GM19035 (cell line): ENCODE data around the gene PSMB5.

Experiments
- ATAC-seq: cut with Tn5 transposase; IDR thresholded peaks from one replicate; pipeline ENCODE4 v1.9.1; 2021; ENCODE audit not compliant: unreplicated experiment

Gene PSMB5

GRCh38 chr14:22995889-22996625 is 38.6 kb downstream of the PSMB5 start:
- ATAC-seq = no peak

- no peak for ATAC-seq
Observed at GRCh38 chr14:22994762-22995275, 39.9 kb downstream of the PSMB5 start.

- no peak for ATAC-seq
Observed at GRCh38 chr14:22993517-22993916, 41.2 kb downstream of the PSMB5 start.

GRCh38 chr14:22991852-22992251 is 42.8 kb downstream of the PSMB5 start:
- no peak for ATAC-seq

DNA sequence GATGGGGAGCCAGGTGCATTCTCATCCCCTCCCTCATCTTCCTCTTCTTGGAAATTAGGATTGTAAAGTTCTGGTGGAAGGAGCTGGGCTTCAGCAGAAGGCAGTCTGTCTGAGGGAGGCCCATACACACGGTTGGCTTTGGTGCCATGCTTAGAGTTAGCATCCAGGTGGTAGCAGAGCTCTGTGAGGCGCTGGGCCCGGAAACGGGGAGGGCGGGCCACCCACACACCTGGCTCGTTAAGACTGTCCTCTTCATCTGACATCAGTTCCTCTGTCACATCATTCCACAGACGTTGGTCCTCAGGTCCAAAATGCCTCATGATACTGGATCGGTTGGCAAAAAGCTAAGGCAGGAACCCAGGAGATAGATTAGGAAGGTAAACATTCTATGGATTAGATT is 47.4 kb downstream of the PSMB5 start:
- no peak for ATAC-seq

DNA sequence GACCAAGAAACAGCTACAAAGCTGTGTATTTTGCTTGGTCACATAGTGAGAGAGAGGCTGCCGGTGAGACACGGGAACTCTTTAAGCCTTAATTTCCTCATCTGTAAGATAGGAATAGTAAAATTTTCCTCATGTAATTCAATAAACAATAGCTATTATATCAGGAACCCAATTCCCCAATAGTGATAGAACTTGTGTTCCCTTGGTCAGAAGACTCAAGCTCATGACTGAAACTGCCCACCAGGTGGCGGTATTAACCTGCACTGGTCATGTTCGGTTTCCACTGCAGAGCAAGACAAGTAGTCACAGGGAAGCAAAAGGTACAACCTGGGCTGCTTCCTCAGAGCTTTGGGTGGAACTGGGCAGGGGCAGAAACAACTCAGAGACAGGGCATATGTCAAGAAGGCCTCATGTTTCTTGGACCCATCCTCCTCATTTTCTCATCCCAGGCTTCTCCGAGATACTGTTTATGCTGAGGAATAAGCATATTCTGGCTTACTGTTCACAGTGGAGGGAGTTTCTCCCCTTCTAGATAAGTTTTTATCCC is 48.1 kb downstream of the PSMB5 start:
- ATAC-seq = no peak

- no peak for ATAC-seq
Observed at GRCh38 chr14:22985894-22986507, 48.7 kb downstream of the PSMB5 start.

DNA sequence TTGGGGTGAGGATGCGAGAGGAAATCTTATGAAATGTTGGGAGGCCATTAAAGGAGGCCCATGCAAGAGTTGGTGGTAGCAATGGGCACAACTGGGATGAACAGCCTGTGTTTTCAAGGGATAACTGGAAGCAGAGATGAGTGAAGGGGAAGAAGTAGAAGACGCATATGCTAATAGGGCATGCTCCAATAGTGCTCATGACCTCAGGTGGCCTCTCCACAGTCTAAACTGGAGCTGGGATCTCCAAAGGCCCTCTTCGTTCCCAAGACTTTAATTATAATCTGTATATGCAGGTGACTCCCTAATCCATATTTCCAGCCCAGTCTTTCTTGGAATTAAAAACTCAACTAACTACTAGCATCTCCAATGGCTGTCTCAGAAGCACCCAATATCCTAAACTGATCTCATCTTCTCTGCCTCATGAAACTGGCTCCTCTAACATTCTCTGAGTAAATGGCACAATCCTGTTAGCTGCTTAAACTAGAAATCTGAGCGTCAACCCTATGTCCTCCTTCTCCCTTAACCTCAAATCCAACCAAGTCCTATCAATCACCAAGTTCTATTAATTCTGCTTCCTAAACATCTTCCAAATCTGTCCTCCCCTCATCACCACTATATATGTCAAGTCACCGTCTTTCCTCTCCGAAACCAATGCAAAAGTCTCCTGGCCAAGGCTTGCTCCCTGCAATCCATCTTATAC is 49.6 kb downstream of the PSMB5 start:
- ATAC-seq = no peak

GRCh38 chr14:22982477-22983245 is 52.0 kb downstream of the PSMB5 start, which contains the start of gene AJUBA:
Gene AJUBA, minus strand, starts transcription at chr14:22982551. Its CDS starts 285 bp downstream, at chr14:22982266.
- no peak for ATAC-seq

DNA sequence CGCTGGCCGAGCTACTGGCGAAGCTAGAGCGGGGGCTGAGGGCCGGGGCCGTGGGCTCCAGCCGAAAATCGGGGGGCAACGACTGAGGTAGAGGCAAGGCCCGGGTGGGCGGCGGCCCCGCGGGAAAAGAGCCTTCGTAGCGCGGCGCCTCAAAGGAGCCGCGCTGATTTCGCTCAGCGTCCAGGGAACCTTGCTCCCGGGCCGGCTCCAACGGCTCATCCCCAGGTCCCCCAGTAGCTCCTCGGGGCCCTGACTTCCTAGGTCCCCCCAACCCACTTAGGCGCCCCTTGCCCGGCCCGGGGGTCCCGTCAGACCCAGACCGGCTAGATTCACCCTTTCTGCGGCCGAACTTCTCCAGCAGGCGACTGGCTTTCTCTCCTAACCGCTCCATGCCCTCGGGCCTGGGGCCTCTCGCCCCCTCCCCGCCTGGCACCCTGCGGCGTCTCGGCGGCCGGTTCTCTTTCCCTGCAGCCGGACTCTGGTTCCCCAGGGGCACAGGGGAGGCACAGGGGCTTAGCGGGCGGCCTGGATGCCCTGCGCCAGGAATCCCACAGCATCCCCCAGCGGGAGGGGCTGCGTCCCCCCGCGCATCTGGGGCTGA is 52.7 kb downstream of the PSMB5 start:
- ATAC-seq = no peak

GRCh38 chr14:22981090-22981875 is 53.4 kb downstream of the PSMB5 start:
- ATAC-seq = no peak

DNA sequence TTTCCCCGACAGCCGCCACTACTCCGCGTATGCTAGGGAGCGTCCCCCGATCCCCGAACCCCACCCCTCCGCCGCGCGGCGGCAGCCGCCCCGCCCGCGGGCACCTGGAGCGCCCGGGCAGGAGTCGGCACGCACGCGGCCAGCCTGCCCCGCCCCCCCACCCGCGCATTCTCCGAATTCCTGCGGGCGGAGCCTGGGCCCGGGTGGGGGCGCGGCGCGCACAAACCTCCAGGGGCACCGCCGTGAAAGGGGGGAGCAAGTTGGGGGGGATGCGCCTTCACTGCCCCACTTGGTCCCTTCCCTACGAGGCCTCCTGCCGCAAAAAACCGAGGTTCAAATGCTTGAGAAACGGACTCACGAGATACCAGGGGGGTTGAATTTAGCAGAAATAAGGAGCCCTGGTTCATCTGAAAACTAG is 54.0 kb downstream of the PSMB5 start:
- ATAC-seq = no peak

DNA sequence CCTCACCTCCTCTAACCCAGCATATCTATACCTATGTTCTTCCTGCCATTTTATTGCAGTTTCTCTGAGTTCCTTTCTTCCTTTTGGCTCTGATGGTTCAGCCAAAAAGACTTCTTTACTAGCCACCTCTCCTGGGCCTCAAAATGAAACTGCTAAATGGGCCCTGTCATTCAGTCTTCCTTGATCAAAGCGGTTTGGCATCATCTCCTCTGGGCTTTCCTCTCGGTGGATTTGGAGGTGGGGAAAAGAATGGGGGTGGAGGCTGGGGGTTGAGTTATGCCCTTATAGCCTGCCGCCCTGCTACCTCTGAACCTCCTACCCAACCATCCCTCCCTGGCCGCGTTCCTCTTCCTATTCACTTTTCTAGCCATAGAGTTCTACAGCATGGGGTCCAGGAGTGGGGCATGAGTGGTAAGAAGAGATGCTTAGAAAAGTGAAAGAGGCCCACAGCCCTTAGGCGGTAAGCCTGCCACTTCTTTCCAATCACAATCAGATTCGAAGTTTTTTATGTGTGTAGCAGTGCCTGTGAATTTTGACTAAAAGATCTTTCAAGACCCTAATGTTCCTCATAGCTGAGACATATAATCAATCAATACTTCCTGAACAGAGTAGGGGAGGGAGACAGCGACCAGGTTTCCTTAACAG is 54.8 kb downstream of the PSMB5 start:
- ATAC-seq = no peak

DNA sequence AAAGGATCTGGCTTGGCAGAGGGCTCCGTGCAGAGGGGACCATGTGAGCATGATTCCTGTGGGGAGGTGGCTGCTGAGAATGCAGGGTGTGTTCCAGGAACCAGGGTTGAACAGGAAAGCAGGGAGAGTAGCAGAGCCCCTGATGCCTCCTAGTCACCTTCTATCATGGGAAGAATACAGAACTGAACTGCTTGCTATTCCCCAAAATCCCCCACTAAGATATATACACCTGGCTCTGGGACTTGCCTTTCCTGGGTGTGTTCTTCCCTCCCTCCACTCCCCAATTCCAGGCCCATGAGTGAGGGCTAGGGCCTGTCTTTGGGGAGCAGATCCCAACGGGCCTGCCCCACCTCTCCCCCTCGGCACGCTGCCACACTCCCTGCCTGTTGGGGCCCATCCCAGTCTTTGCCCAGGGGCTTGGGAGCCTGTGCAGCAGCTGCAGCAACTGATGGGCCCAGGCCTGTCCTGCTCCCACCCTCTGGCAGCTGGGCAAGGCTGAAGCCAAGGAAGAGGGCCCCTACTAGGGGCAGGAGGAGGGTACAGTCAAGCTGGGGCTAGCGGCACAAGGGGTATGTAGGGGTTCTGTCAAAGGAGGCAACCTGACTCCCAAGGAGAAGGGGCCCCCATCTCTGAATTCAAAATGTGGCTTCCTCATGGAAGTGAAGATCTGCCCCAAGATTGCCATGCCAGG is 55.6 kb downstream of the PSMB5 start:
- ATAC-seq = no peak

DNA sequence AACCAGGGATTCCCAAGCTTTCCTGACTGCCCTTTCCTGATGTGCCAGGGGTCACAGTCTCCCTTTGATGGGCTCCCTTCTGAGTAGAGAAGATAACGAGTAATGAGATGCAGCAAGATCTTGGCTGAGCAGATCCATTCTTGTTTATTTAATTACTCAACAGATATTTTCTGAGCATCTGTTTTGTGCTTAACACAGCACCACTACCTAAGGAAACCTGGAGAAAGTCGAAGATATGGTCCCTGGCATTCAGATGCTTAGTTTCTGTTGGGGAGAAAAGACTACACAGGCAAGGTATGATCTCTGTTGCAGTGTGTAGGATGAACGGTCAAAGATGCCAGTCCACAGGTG is 56.2 kb downstream of the PSMB5 start:
- no peak for ATAC-seq

DNA sequence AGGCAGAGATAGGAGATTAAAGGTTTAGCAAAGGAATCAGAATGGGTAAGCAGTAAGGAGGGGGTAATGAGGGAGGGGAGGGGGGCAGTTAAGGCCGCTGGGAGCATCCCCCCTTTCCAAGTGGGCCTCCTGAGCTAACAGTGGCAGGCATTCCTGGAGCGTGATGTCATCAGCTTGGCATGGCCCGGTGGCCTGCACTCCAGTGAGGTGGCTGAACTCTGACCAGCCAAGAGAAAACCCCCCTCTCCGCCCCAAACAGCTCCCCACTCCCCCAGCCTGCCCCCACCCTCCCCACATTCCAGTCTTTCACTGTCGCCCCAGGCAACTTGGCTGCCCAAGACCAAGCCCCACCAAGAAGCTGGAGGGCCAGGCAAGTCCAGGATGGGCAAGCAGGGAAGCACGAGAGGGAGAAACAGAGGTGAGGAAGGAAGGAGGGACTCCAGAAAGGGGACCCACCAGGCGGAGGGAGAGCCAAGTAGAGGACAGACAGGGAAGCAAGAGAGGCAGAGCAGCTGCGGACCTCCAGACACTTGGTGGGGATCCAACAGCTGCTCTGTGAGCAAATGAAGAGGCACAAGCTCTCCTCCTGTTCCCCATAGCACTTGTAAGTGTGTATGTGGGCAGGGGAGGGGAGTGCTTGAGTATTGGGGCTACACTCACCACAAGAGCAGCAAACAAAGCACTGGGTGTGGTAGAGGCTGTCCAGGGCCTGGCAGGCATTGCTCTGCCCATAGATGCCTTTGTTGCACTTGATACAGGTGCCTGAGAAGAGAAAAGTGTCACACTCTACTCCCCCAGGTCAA is 56.8 kb downstream of the PSMB5 start:
- no peak for ATAC-seq

DNA sequence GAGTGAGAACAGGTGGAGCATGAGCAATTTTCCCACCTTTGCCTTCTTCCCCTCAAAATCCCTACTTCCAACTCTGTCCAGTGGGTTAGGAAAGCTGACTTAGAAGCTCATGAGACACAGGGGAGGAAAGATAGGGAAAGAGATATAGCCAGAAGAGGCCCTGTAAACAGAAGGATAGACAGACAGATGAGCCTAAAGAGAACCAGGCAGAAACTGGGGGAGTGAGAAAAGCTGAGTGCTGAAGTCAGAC is 57.3 kb downstream of the PSMB5 start:
- ATAC-seq = no peak
